Stimulated activated CD8-positive, alpha-beta memory T cell treated with anti-CD3 and anti-CD28 coated beads, Interleukin-15, amount 100 ng/mL, for 48 hours (primary cell): ENCODE data around the gene ARL4A.
"Not testable (repeated sequence)": the region's sequence is repeated elsewhere in the genome, so short reads cannot be mapped to it uniquely, and the experiment has no call there.

Source experiments
- DNase-seq, 2 donors: peaks; one replicate each; pipeline ENCODE4 v3.0.0-alpha.2; 2020; ENCODE audit warnings: low read depth in 2 of 2

The ARL4A gene

GRCh38 chr7:12686891-12687717, at the start of gene ARL4A:
Gene ARL4A (plus strand): TSS chr7:12687633. CDS start chr7:12688255, 622 bp downstream.
- peak; percentile 85 for DNase-seq

- no peak for DNase-seq
Measured at GRCh38 chr7:12637819-12638592, 49.4 kb upstream of the ARL4A start.

- no peak for DNase-seq
Measured at GRCh38 chr7:12638851-12639456, 48.5 kb upstream of the ARL4A start.

GRCh38 chr7:12640299-12641096, 46.9 kb upstream of the ARL4A start:
- no peak for DNase-seq

- no peak for DNase-seq
Measured at GRCh38 chr7:12641196-12641595, 46.2 kb upstream of the ARL4A start.

GRCh38 chr7:12642508-12642907, 44.9 kb upstream of the ARL4A start:
- DNase-seq: no peak

- no peak for DNase-seq
Measured at GRCh38 chr7:12643001-12643643, 44.3 kb upstream of the ARL4A start.

GRCh38 chr7:12643644-12644043, 43.8 kb upstream of the ARL4A start:
- no peak for DNase-seq

- DNase-seq: not testable (repeated sequence)
Measured at GRCh38 chr7:12645212-12645611, 42.2 kb upstream of the ARL4A start.

- DNase-seq: no peak
Measured at GRCh38 chr7:12646139-12646538, 41.3 kb upstream of the ARL4A start.

GRCh38 chr7:12647364-12648219, 39.8 kb upstream of the ARL4A start:
- DNase-seq: no peak

GRCh38 chr7:12648704-12649261, 38.6 kb upstream of the ARL4A start:
- no peak for DNase-seq

GRCh38 chr7:12649348-12649747, 38.1 kb upstream of the ARL4A start:
- DNase-seq: no peak

- no peak for DNase-seq
Measured at GRCh38 chr7:12650080-12650479, 37.4 kb upstream of the ARL4A start.

- DNase-seq: no peak
Measured at GRCh38 chr7:12653110-12653509, 34.3 kb upstream of the ARL4A start.

- no peak for DNase-seq
Measured at GRCh38 chr7:12653518-12653917, 33.9 kb upstream of the ARL4A start.

- no peak for DNase-seq
Measured at GRCh38 chr7:12655161-12655560, 32.3 kb upstream of the ARL4A start.

- not testable (repeated sequence) for DNase-seq
Measured at GRCh38 chr7:12660423-12660822, 27.0 kb upstream of the ARL4A start.

- DNase-seq: not testable (repeated sequence)
Measured at GRCh38 chr7:12660986-12661385, 26.4 kb upstream of the ARL4A start.

GRCh38 chr7:12661581-12661980, 25.9 kb upstream of the ARL4A start:
- no peak for DNase-seq
